GM20000 (cell line): Measurements from ENCODE around the gene RCAN2.
"Not testable (repeated sequence)": the region's sequence is repeated elsewhere in the genome, so short reads cannot be mapped to it uniquely, and the experiment has no call there.

ENCODE experiments used
- DNase-seq: peaks from one replicate; pipeline ENCODE4 v3.0.0; 2012; ENCODE audit warnings: low spot score
- CTCF ChIP-seq: IDR thresholded peaks from 2 replicates; pipeline ENCODE4 v1.5.1; 2012; ENCODE audit warnings: mild to moderate bottlenecking, control low read depth; ENCODE audit errors: extremely low read depth, missing control alignments

RCAN2 gene

DNA sequence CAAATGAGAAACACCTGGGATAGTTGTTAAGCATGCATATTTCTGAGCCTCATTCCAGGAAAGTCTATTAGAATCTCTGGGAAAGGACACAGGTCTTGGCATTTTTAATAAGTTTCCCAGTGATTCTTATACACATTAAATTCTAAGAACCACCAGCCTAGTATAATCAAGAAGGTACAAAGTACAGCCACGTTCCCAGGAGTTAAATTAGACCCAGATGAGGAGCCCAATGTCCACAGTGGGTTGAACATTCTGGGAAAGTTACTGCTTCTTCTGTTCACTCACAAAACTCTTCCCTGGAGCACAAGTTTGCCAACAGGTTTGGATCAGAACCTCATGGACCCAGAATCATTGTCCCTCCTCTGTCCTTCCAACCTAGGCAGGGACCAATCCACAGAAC, 90.4 kb downstream of the RCAN2 start:
- TF ChIP-seq CTCF: no peak
- DNase-seq: no peak

DNA sequence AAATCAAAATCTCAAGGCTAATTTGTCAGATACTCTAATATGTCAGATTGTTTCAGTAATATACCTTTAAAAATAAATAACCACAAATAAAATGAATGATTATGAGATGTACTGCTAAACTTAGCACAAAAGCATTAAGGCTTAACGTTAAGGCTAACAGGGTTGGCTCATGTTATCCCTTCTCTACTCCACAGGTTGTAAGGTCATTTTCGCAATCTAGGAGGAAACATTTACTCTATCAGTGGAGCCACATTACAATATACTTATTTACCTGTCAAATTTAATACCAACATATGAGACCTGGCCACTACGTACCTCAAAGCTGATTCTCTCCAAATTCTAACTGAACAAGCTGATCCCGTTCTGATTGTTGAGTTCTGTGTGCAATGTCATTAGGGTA, 95.7 kb downstream of the RCAN2 start:
- TF ChIP-seq CTCF: no peak
- DNase-seq: no peak

GRCh38 chr6:46393940-46394337, 97.3 kb downstream of the RCAN2 start:
- no peak for DNase-seq
- TF ChIP-seq CTCF: no peak

DNA sequence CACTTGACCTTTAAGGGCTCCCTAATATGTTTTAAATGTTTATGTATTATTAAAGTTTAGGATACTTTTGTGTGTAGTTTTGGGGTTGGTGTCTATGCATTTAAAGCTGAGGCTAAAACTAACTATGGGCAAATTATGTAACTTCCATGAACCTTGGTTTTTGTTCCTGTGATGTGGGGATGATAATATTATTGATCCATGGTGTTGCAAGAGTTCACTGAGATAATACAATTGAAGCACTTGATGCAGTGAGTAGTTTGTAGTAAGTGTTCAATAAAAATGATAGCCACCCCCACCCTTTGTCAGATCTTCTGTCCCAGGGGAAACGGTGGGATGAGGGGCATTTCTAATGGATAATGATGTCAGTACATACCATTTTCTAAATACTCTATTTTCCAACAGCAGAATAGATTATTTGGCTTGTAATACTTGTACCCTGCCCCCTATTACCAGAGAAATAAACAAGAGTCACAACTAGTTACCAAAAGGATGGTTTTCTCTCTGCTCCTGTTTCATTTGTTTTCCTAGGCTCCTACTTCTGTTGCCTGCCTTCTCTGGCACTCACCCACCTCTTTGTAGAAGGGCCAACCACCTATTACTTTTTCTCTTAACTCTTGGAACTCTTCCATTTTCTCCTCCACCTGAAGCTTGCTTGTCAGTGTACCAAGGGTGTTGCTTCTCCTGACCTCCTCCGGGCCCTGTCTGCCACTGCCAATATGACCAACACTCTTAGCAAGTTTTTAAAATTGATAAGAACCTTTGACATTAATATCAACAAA, 97.9 kb downstream of the RCAN2 start:
- DNase-seq: no peak
- no peak for TF ChIP-seq CTCF

DNA sequence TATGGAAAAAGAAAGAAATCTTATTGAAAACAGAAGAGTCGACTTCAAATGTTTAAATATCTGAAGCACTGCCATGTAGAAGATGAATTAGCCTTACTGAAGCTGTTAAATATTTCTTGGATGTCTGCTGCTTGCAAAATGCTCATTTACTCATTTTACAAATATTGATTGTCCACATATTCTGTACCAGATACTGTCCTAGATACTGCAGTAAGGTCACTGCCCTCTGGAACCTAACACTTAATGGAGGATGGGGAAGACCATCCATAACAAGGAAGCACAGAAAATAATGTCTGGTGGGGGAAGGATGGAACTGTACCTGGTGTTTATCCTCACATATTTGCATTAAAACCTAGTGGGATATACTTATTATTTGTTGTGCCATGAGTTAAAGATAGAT, 99.0 kb downstream of the RCAN2 start:
- no peak for DNase-seq
- no peak for TF ChIP-seq CTCF

GRCh38 chr6:46390153-46390876, 100.9 kb downstream of the RCAN2 start:
- no peak for DNase-seq
- TF ChIP-seq CTCF: no peak

DNA sequence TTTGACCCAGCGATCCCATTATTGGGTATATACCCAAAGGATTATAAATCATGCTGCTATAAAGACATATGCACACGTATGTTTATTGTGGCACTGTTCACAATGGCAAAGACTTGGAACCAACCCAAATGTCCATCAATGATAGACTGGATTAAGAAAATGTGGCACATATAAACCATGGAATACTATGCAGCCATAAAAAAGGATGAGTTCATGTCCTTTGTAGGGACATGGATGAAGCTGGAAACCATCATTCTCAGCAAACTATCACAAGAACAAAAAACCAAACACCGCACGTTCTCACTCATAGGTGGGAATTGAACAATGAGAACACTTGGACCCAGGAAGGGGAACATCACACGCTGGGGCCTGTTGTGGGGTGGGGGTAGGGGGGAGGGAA, 103.5 kb downstream of the RCAN2 start:
- not testable (repeated sequence) for DNase-seq
